H1 (cell line): ENCODE measurements around the gene CNPY4.

Experiments used
- CREB1 ChIP-seq: IDR thresholded peaks from 2 replicates; pipeline ENCODE4 v1.6.1; 2012; ENCODE audit warnings: inconsistent platforms
- EZH2 ChIP-seq: fragments of 200-600 bp; sonication (generic); IDR thresholded peaks from 2 replicates; pipeline ENCODE4 v1.7.1; 2012; ENCODE audit warnings: low read depth, mild to moderate bottlenecking, moderate library complexity, low read length, inconsistent platforms; ENCODE audit not compliant: severe bottlenecking
- JUND ChIP-seq: IDR thresholded peaks from 2 replicates; pipeline ENCODE4 v1.6.1; 2011; ENCODE audit warnings: mild to moderate bottlenecking, improper control_type of control experiment, low read length
- MAFK ChIP-seq: IDR thresholded peaks from 2 replicates; pipeline ENCODE4 v1.6.1; 2012; ENCODE audit warnings: low read depth, mild to moderate bottlenecking, improper control_type of control experiment, low read length
- POLR2A ChIP-seq, 2 experiments: IDR thresholded peaks; 1 replicate in 1 of 2; 2 replicates in 1 of 2; pipeline ENCODE4 v1.6.1; 2011; ENCODE audit warnings: low read depth in 2 of 2, low read length in 2 of 2, mild to moderate bottlenecking in 2 of 2; ENCODE audit errors: control extremely low read depth in 1 of 2
- POLR2AphosphoS5 ChIP-seq: IDR thresholded peaks from 2 replicates; pipeline ENCODE4 v1.6.1; 2011; ENCODE audit warnings: low read depth, low read length
- SP1 ChIP-seq: IDR thresholded peaks from 2 replicates; pipeline ENCODE4 v1.6.1; 2011; ENCODE audit warnings: low read depth, low read length
- SP4 ChIP-seq: IDR thresholded peaks from 2 replicates; pipeline ENCODE4 v1.6.1; 2012; ENCODE audit warnings: low read length, inconsistent platforms
- TAF1 ChIP-seq: IDR thresholded peaks from 2 replicates; pipeline ENCODE4 v1.6.1; 2011; ENCODE audit warnings: mild to moderate bottlenecking, low read depth, low read length
- ZNF274 ChIP-seq: IDR thresholded peaks from 2 replicates; pipeline ENCODE4 v1.7.0; 2012; ENCODE audit warnings: low read length, borderline replicate concordance; ENCODE audit errors: extremely low read depth
- TF ChIP-seq, protein P1 (sequence below), 3 experiments: IDR thresholded peaks; 1 replicate in 2 of 3; 2 replicates in 1 of 3; pipeline versions ENCODE4 v1.5.1 to v1.6.1; 2011; ENCODE audit warnings: low read length in 3 of 3, mild to moderate bottlenecking in 3 of 3, inconsistent platforms in 2 of 3, low read depth in 1 of 3, moderate library complexity in 1 of 3; ENCODE audit not compliant: insufficient read depth in 1 of 3; ENCODE audit errors: control extremely low read depth in 1 of 3

DNA sequence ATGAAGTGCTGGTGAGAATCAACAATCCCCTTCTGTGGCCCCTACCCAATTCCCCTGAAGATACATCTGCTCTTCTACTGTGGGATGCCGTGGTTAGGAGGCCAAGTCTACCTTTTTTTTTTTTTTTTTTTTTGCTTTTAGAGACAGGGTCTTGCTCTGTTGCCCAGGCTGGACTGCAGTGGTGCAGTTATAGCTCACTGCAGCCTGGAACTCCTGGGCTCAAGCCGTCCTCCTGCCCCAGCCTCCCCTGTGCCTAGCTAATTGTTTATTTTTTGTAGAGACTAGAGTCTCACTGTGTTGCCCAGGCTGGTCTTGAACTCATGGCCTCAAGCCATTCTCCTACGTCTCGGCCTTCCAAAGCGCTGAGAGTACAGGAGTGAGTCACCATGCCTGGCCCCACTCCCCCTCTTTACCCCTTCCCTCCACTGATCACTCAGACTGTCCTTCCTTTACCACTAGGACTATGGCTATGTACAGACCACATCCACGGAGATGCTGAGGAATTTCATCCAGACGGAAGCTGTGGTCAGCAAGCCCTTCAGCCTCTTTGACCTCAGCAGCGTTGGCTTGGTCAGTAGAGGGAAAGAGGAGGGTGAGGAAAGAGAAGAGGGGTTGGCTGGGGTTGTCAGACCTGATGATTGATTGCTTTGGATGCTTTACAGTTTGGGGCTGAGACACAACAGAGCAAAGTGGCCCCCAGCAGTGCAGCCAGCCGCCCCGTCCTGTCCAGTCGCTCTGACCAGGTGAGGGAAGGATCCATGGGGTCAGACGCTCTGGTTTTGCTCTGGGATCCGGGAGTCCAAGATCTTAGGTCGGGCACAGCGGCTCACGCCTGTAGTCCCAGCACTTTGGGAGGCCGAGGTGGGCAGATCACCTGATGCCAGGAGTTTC, 16.2 kb upstream of the CNPY4 start:
- TF ChIP-seq SP4, result no peak
- TF ChIP-seq CREB1, result no peak
- no peak for TF ChIP-seq POLR2AphosphoS5
- no peak for TF ChIP-seq TAF1
- no peak for TF ChIP-seq ZNF274
- no peak for TF ChIP-seq MAFK
- TF ChIP-seq, protein P1, sequence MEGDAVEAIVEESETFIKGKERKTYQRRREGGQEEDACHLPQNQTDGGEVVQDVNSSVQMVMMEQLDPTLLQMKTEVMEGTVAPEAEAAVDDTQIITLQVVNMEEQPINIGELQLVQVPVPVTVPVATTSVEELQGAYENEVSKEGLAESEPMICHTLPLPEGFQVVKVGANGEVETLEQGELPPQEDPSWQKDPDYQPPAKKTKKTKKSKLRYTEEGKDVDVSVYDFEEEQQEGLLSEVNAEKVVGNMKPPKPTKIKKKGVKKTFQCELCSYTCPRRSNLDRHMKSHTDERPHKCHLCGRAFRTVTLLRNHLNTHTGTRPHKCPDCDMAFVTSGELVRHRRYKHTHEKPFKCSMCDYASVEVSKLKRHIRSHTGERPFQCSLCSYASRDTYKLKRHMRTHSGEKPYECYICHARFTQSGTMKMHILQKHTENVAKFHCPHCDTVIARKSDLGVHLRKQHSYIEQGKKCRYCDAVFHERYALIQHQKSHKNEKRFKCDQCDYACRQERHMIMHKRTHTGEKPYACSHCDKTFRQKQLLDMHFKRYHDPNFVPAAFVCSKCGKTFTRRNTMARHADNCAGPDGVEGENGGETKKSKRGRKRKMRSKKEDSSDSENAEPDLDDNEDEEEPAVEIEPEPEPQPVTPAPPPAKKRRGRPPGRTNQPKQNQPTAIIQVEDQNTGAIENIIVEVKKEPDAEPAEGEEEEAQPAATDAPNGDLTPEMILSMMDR (IDR thresholded peaks at IDR 0.05; ENCODE audit: control extremely low read depth in 1 of 3, insufficient read depth in 1 of 3, low read depth in 1 of 3, low read length in 3 of 3), result no peak
- TF ChIP-seq EZH2, result no peak
- TF ChIP-seq JUND, result no peak
- TF ChIP-seq POLR2A (IDR thresholded peaks at IDR 0.05; ENCODE audit: control extremely low read depth in 1 of 2, low read depth in 2 of 2, low read length in 2 of 2), result no peak
- no peak for TF ChIP-seq SP1
